Epithelial cell of esophagus (primary cell): ENCODE measurements around the gene UBE2D2.
A peak's percentile ranks its signal among the peaks of the same experiment; 100 is the strongest.
"Not testable (repeated sequence)": the region's sequence is repeated elsewhere in the genome, so short reads cannot be mapped to it uniquely, and the experiment has no call there.

Experiments used
- DNase-seq: peaks from one replicate; pipeline ENCODE4 v3.0.0; 2010; ENCODE audit warnings: low read depth
- H3K4me3 ChIP-seq: 2 replicates; pipeline ENCODE4 v1.5.1; 2011; ENCODE audit warnings: mild to moderate bottlenecking, low read length, control low read depth
- CTCF ChIP-seq: IDR thresholded peaks from 2 replicates; pipeline ENCODE4 v1.5.1; 2011; ENCODE audit warnings: low read depth, mild to moderate bottlenecking, low read length, control low read depth, inconsistent platforms; ENCODE audit not compliant: insufficient read depth; ENCODE audit errors: missing control alignments

Gene UBE2D2

GRCh38 chr5:139593716-139594319 lies 32.7 kb downstream of the UBE2D2 start:
- no peak for TF ChIP-seq CTCF
- H3K4me3 ChIP-seq = no peak overlapping the region
- DNase-seq = peak; percentile 72

GRCh38 chr5:139597134-139597533 lies 36.0 kb downstream of the UBE2D2 start:
- no peak overlapping the region for H3K4me3 ChIP-seq
- TF ChIP-seq CTCF = no peak
- no peak for DNase-seq

GRCh38 chr5:139598601-139598965 lies 37.4 kb downstream of the UBE2D2 start:
- not testable (repeated sequence) for H3K4me3 ChIP-seq, DNase-seq

GRCh38 chr5:139600336-139600949 lies 39.3 kb downstream of the UBE2D2 start:
- no peak for TF ChIP-seq CTCF
- peak; percentile 88 for DNase-seq
- no peak overlapping the region for H3K4me3 ChIP-seq

- no peak for DNase-seq
- TF ChIP-seq CTCF = no peak
- H3K4me3 ChIP-seq = no peak overlapping the region
Measured at GRCh38 chr5:139601429-139601828, 40.3 kb downstream of the UBE2D2 start.

GRCh38 chr5:139601948-139602347 lies 40.8 kb downstream of the UBE2D2 start:
- not testable (repeated sequence) for DNase-seq, H3K4me3 ChIP-seq

- DNase-seq = no peak
- no peak overlapping the region for H3K4me3 ChIP-seq
- no peak for TF ChIP-seq CTCF
Measured at GRCh38 chr5:139605887-139606286, 44.7 kb downstream of the UBE2D2 start.
